ENCODE data around the gene TRPM5. TPM values are rescaled to one million over a fixed set of nuclear protein-coding genes. Genes with fewer than 3 reads are reported as not detected.

Gene TRPM5
- polyA plus RNA-seq, 1 of the 3 experiments (the other 2 are of a cell fraction), result not detected

DNA sequence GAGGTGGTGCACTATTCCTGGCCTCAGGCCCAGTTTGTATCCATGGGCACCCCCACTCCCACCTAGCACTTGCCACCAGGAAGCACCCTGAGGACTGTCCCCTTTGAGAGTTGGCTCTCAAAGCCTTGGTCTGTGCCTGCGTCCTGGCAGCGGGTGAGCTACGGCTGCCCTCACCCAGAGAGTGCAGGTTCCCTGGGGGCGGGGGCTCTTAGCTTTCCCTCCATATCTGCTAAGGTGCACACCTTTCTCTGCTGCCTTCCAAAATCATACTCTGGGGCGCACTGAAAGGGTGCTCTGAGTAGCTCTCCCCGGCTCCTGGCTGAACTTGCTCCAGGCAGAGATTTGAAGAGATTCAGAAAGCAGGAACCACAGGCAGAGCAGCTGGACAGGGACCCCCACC lies 7.6 kb upstream of the TRPM5 start (continued):
- TF ChIP-seq EP300 (IDR thresholded peaks at IDR 0.05; ENCODE audit: borderline replicate concordance in 1 of 2, low read depth in 1 of 2, low read length in 1 of 2), result no peak
- no peak for TF ChIP-seq YY1 (IDR thresholded peaks at IDR 0.05; ENCODE audit: low read depth)
- TF ChIP-seq, protein P1, sequence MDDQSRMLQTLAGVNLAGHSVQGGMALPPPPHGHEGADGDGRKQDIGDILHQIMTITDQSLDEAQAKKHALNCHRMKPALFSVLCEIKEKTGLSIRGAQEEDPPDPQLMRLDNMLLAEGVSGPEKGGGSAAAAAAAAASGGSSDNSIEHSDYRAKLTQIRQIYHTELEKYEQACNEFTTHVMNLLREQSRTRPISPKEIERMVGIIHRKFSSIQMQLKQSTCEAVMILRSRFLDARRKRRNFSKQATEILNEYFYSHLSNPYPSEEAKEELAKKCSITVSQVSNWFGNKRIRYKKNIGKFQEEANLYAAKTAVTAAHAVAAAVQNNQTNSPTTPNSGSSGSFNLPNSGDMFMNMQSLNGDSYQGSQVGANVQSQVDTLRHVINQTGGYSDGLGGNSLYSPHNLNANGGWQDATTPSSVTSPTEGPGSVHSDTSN (IDR thresholded peaks at IDR 0.05), result no peak
- TF ChIP-seq, protein P2, sequence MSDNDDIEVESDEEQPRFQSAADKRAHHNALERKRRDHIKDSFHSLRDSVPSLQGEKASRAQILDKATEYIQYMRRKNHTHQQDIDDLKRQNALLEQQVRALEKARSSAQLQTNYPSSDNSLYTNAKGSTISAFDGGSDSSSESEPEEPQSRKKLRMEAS (IDR thresholded peaks at IDR 0.05; ENCODE audit: low read depth), result no peak
- TF ChIP-seq RXRA (IDR thresholded peaks at IDR 0.05; ENCODE audit: borderline replicate concordance, low read depth), result no peak

DNA sequence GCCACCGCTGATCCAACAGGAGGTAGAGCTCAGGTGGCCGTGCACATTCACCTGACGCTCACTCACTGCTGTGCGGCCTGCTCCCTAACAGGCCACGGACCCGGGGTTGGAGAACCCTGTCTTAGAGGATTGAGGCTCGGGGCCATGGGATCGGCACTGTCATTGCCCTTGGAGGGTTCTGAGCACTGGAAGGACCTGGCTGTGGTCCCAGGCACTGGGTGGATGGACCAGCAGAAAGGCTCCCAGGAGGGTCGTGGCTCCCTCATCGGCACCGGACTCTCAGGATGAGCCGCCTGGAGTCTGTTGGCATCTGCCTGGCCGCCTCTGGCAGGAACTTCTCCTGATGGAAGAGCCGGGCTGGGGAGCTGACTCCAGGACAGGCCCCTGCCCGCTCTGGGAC lies 7.0 kb upstream of the TRPM5 start:
- Histone ChIP-seq H3K4me3 (ENCODE audit: low read depth in 2 of 2, low read length in 1 of 2) (no peak overlapping the region), H3K9ac (no peak overlapping the region), H3K4me2 (no peak overlapping the region), H4K20me1 (ENCODE audit: insufficient read depth) (no peaks in the 10 kb centered on the region), H3K36me3 (replicated peaks in 1 of 2; ENCODE audit: control insufficient read depth in 1 of 2, insufficient read depth in 2 of 2, low read length in 1 of 2) (no peaks in the 10 kb centered on the region), H2AFZ (ENCODE audit: low read depth) (no peak overlapping the region), H3K27me3 (ENCODE audit: insufficient read depth) (no peaks in the 10 kb centered on the region), H3K9me2 (no peaks in the 10 kb centered on the region), H3F3A (replicated peaks; ENCODE audit: insufficient read depth) (no peaks in the 10 kb centered on the region), H3K79me2 (ENCODE audit: insufficient read depth) (no peaks in the 10 kb centered on the region), H3K27ac (ENCODE audit: low read depth in 2 of 2, low read length in 1 of 2) (no peak overlapping the region), H3K9me3 (no peaks in the 10 kb centered on the region), H3K4me1 (ENCODE audit: control insufficient read depth in 1 of 2, insufficient read depth in 2 of 2, low read depth in 1 of 2, low read length in 1 of 2) (no peaks in the 10 kb centered on the region; a peak in 1 of 4 replicates)
- POLR2A ChIA-PET, result no interaction called here
- DNase-seq, result no peak
- CTCF ChIA-PET, result interaction anchor here (1.5 kb wide), 1 partner anchor 31 kb away, joined by 7 read pairs; no protein-coding TSS in a partner anchor
- 40% methylated on average over 2 of the region's 15 CpGs for WGBS (ENCODE audit: low lambda C conversion rate)
- TF ChIP-seq TEAD4 (IDR thresholded peaks at IDR 0.05; ENCODE audit: borderline replicate concordance, insufficient read depth) (no peak), RCOR1 (IDR thresholded peaks at IDR 0.05; ENCODE audit: low read length) (no peak), CHD2 (IDR thresholded peaks at IDR 0.05; ENCODE audit: low read length, partially characterized antibody) (no peak), EZH2phosphoT487 (IDR thresholded peaks at IDR 0.05; ENCODE audit: borderline replicate concordance, low read depth) (no peak), RXRA (IDR thresholded peaks at IDR 0.05; ENCODE audit: borderline replicate concordance, low read depth) (no peak), TCF12 (IDR thresholded peaks at IDR 0.05) (no peak), NRF1 (IDR thresholded peaks at IDR 0.05; ENCODE audit: low read depth, low read length) (no peak), JUND (IDR thresholded peaks at IDR 0.05) (no peak), SMC3 (IDR thresholded peaks at IDR 0.05; ENCODE audit: low read depth, low read length) (no peak), POLR2AphosphoS5 (IDR thresholded peaks at IDR 0.05; ENCODE audit: low read depth, low read length) (no peak), GATA2 (CRISPR knock-in tag; IDR thresholded peaks at IDR 0.05) (no peak), FOSL2 (IDR thresholded peaks at IDR 0.05; ENCODE audit: borderline replicate concordance, low read depth) (no peak)
- TF ChIP-seq, protein P3, sequence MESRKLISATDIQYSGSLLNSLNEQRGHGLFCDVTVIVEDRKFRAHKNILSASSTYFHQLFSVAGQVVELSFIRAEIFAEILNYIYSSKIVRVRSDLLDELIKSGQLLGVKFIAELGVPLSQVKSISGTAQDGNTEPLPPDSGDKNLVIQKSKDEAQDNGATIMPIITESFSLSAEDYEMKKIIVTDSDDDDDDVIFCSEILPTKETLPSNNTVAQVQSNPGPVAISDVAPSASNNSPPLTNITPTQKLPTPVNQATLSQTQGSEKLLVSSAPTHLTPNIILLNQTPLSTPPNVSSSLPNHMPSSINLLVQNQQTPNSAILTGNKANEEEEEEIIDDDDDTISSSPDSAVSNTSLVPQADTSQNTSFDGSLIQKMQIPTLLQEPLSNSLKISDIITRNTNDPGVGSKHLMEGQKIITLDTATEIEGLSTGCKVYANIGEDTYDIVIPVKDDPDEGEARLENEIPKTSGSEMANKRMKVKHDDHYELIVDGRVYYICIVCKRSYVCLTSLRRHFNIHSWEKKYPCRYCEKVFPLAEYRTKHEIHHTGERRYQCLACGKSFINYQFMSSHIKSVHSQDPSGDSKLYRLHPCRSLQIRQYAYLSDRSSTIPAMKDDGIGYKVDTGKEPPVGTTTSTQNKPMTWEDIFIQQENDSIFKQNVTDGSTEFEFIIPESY (IDR thresholded peaks at IDR 0.05; ENCODE audit: borderline replicate concordance, low read depth), result no peak
- TF ChIP-seq, protein P1 (IDR thresholded peaks at IDR 0.05), result no peak
- TF ChIP-seq, protein P4, sequence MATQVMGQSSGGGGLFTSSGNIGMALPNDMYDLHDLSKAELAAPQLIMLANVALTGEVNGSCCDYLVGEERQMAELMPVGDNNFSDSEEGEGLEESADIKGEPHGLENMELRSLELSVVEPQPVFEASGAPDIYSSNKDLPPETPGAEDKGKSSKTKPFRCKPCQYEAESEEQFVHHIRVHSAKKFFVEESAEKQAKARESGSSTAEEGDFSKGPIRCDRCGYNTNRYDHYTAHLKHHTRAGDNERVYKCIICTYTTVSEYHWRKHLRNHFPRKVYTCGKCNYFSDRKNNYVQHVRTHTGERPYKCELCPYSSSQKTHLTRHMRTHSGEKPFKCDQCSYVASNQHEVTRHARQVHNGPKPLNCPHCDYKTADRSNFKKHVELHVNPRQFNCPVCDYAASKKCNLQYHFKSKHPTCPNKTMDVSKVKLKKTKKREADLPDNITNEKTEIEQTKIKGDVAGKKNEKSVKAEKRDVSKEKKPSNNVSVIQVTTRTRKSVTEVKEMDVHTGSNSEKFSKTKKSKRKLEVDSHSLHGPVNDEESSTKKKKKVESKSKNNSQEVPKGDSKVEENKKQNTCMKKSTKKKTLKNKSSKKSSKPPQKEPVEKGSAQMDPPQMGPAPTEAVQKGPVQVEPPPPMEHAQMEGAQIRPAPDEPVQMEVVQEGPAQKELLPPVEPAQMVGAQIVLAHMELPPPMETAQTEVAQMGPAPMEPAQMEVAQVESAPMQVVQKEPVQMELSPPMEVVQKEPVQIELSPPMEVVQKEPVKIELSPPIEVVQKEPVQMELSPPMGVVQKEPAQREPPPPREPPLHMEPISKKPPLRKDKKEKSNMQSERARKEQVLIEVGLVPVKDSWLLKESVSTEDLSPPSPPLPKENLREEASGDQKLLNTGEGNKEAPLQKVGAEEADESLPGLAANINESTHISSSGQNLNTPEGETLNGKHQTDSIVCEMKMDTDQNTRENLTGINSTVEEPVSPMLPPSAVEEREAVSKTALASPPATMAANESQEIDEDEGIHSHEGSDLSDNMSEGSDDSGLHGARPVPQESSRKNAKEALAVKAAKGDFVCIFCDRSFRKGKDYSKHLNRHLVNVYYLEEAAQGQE (IDR thresholded peaks at IDR 0.05; ENCODE audit: low read depth, low read length), result no peak
- TF ChIP-seq, protein P5, sequence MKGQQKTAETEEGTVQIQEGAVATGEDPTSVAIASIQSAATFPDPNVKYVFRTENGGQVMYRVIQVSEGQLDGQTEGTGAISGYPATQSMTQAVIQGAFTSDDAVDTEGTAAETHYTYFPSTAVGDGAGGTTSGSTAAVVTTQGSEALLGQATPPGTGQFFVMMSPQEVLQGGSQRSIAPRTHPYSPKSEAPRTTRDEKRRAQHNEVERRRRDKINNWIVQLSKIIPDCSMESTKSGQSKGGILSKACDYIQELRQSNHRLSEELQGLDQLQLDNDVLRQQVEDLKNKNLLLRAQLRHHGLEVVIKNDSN (IDR thresholded peaks at IDR 0.05; ENCODE audit: borderline replicate concordance, low read depth), result no peak
- TF ChIP-seq, protein P6, sequence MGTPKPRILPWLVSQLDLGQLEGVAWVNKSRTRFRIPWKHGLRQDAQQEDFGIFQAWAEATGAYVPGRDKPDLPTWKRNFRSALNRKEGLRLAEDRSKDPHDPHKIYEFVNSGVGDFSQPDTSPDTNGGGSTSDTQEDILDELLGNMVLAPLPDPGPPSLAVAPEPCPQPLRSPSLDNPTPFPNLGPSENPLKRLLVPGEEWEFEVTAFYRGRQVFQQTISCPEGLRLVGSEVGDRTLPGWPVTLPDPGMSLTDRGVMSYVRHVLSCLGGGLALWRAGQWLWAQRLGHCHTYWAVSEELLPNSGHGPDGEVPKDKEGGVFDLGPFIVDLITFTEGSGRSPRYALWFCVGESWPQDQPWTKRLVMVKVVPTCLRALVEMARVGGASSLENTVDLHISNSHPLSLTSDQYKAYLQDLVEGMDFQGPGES (IDR thresholded peaks at IDR 0.05; ENCODE audit: low read depth, low read length), result no peak
- TF ChIP-seq, protein P2 (IDR thresholded peaks at IDR 0.05; ENCODE audit: low read depth), result no peak

All from SK-N-SH (cell line).